HG03060 (cell line): ENCODE measurements around the gene CNOT8.
"Not testable (repeated sequence)": the region's sequence is repeated elsewhere in the genome, so short reads cannot be mapped to it uniquely, and the experiment has no call there.

Experiments
- ATAC-seq: cut with Tn5 transposase; IDR thresholded peaks from one replicate; pipeline ENCODE4 v1.9.1; 2021; ENCODE audit warnings: low read depth, moderate number of reproducible peaks; ENCODE audit not compliant: unreplicated experiment

Gene CNOT8

DNA sequence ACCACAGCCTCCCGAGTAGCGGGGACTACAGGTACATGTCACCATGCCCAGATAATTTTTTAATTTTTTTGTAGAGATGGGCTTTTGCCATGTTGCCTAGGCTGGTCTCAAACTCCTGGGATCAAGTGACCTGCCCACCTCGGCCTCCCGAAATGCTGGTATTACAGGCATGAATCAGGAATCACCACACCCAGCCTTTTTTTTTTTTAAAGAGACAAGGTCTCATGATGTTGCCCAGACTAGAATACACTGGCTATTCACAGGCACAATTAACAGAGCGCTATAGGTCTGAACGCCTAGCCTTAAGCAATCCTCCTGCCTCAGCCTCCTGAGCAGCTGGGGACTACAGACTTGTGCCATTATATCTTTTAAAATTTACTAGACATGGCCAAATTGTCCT lies 43.5 kb downstream of the CNOT8 start:
- no peak for ATAC-seq

DNA sequence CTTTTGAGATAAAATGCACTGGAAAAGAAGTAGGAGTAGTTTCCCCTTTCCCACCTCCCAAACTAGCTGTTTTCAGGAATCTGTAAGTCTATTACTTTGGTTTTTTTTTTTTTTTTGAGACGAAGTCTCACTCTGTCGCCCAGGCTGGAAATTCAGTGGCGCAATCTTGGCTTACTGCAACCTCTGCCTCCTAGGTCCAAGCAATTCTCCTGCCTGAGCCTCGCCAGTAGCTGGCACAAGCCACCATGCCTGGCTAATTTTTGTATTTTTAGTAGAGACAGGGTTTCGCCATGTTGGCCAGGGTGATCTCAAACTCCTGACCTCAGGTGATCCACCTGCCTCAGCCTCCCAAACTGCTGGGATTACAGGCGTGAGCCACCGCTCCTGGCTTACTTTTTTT lies 47.2 kb downstream of the CNOT8 start:
- ATAC-seq, result not testable (repeated sequence)

- ATAC-seq, result no peak
Observed at GRCh38 chr5:154916874-154917273, 58.4 kb downstream of the CNOT8 start.

GRCh38 chr5:154917757-154918156 lies 59.3 kb downstream of the CNOT8 start:
- ATAC-seq, result no peak

DNA sequence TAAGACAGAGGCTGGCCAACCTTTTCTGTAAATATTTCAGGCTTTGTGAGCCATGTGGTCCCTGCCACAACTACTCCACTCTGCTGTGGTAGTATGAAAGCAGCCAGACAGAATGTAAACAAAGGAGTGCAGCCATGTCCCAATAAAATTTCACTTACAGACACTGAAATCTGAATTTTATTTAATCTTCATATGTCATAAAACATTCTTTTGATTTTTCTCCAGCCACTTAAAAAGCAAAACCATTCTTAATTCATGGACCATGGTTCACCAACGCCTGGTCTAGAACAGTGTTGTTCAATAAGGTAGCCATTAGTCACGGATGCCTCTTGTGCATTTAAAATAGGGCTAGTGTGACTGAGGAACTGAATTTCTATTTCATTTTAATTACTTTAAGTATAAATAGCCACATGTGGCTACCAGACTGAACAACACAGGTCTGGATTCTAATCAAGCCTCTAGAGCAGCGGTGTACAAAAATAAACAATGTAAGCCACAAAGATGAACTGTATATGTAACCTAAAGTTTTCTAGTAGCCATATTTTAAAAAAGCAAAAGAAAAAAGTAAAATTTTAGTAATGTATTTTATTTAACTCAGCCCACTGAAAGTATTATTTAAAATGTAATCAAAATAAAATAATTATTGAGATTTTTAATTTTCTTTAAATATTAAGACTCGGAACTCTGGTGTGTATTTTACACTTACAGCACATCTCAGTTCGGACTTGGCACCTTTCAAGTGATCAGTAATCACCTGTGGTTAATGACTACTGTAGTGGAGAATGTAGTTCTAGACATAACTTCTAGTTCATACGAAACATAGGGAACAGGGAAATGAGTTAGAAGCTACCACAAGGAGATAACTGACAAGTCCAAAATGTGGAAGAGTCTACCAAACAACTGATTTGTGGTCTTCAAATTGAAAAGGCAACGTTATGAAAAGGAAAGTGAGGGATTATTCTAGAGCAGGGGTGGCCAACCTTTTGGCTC lies 65.3 kb downstream of the CNOT8 start:
- no peak for ATAC-seq
